ENCODE results near the gene IGFBP5. TPM values are rescaled to one million over a fixed set of nuclear protein-coding genes. Genes with fewer than 3 reads are reported as not detected.

The IGFBP5 gene
- total and polyA plus RNA-seq, 2 of the 8 experiments (the other 6 are each of a cell fraction or from before 2014, with no cell fraction given): 2.2 to 2.5 TPM

GRCh38 chr2:216694082-216694825 is 1.1 kb downstream of the IGFBP5 start (continued):
- peak; percentile 58 for TF ChIP-seq SUZ12 (IDR thresholded peaks at IDR 0.05; ENCODE audit: low read length)
- peak; percentile 79 for TF ChIP-seq ASH2L (IDR thresholded peaks at IDR 0.05; ENCODE audit: low read length)
- TF ChIP-seq FOSL1 (IDR thresholded peaks at IDR 0.05; ENCODE audit: insufficient read depth, low read depth, low read length): no peak
- no peak for TF ChIP-seq NANOG (IDR thresholded peaks at IDR 0.05; ENCODE audit: insufficient read depth, low read depth, low read length, poor library complexity, severe bottlenecking)
- TF ChIP-seq BCL11A (IDR thresholded peaks at IDR 0.05; ENCODE audit: low read depth in 2 of 2, low read length in 2 of 2): no peak
- no peak for TF ChIP-seq CBX5 (IDR thresholded peaks at IDR 0.05; ENCODE audit: low read depth, low read length)
- no peak for TF ChIP-seq EZH2 (IDR thresholded peaks at IDR 0.05; ENCODE audit: low read depth, low read length, severe bottlenecking)
- no peak for TF ChIP-seq CHD1 (IDR thresholded peaks at IDR 0.05; ENCODE audit: low read depth, low read length)
- no peak for TF ChIP-seq SIX5 (IDR thresholded peaks at IDR 0.05; ENCODE audit: low read depth, low read length)
- TF ChIP-seq TAF7 (optimal IDR thresholded peaks at IDR 0.05; ENCODE audit: borderline replicate concordance, low read depth, low read length): no peak
- no peak for TF ChIP-seq ATF3 (IDR thresholded peaks at IDR 0.05; ENCODE audit: insufficient read depth, low read depth, low read length)
- no peak for TF ChIP-seq JUND (IDR thresholded peaks at IDR 0.05; ENCODE audit: low read length)
- TF ChIP-seq NRF1 (IDR thresholded peaks at IDR 0.05; ENCODE audit: low read depth, low read length): no peak
- TF ChIP-seq CBX8 (IDR thresholded peaks at IDR 0.05; ENCODE audit: borderline replicate concordance, low read depth, low read length): no peak
- TF ChIP-seq ZNF274 (IDR thresholded peaks at IDR 0.05; ENCODE audit: borderline replicate concordance, extremely low read depth, low read length): no peak
- no peak for TF ChIP-seq HDAC6 (IDR thresholded peaks at IDR 0.05; ENCODE audit: low read depth, low read length)
- no peak for TF ChIP-seq CHD2 (IDR thresholded peaks at IDR 0.05; ENCODE audit: low read length)
- no peak for TF ChIP-seq SP4 (IDR thresholded peaks at IDR 0.05; ENCODE audit: low read length)
- no peak for TF ChIP-seq YY1 (IDR thresholded peaks at IDR 0.05; ENCODE audit: low read depth, low read length)
- TF ChIP-seq GABPA (IDR thresholded peaks at IDR 0.05; ENCODE audit: borderline replicate concordance, insufficient read depth, low read length): 0 out of 2 replicates have a peak, but pooled peaks have one; percentile 42
- no peak for TF ChIP-seq BRCA1 (IDR thresholded peaks at IDR 0.05; ENCODE audit: low read depth, low read length)
- peak; percentile 75 for TF ChIP-seq MAX (IDR thresholded peaks at IDR 0.05)
- TF ChIP-seq PHF8 (conservative IDR thresholded peaks at IDR 0.05; ENCODE audit: low read depth, low read length): no peak; the same call in 1 of the 2 replicates
- TF ChIP-seq TAF1 (IDR thresholded peaks at IDR 0.05; ENCODE audit: low read depth, low read length): 0 out of 2 replicates have a peak, but pooled peaks have one; percentile 20
- TF ChIP-seq RFX5 (IDR thresholded peaks at IDR 0.05; ENCODE audit: borderline replicate concordance, low read depth, low read length): no peak

Measured in H1 (cell line).